ENCODE data around the gene ZNF84. TPM values are rescaled to one million over a fixed set of nuclear protein-coding genes. Genes with fewer than 3 reads are reported as not detected.
A peak's percentile ranks its signal among the peaks of the same experiment; 100 is the strongest.

ZNF84 gene
- total RNA-seq, 1 experiment from 2014 or later = 28.3 TPM

- TF ChIP-seq FOXP4 (CRISPR knock-in tag; IDR thresholded peaks at IDR 0.05) = no peak
- no peak for TF ChIP-seq ZNF396 (CRISPR knock-in tag; IDR thresholded peaks at IDR 0.05; ENCODE audit: borderline replicate concordance)
- no peak for TF ChIP-seq ZNF532 (CRISPR knock-in tag; IDR thresholded peaks at IDR 0.05; ENCODE audit: borderline replicate concordance)
- TF ChIP-seq HMGXB4 (CRISPR knock-in tag; IDR thresholded peaks at IDR 0.05) = peak; percentile 90; the same call in 1 of the 2 replicates
- TF ChIP-seq ZNF423 (CRISPR knock-in tag; IDR thresholded peaks at IDR 0.05) = no peak
- no peak for TF ChIP-seq MLX (CRISPR knock-in tag; IDR thresholded peaks at IDR 0.05)
- 0 out of 2 replicates have a peak, but pooled peaks have one; percentile 30 for TF ChIP-seq E2F1 (CRISPR knock-in tag; IDR thresholded peaks at IDR 0.05)
- peak; percentile 44; the same call in 1 of the 2 replicates for TF ChIP-seq NR1H2 (CRISPR knock-in tag; IDR thresholded peaks at IDR 0.05)
- TF ChIP-seq CBFB (CRISPR knock-in tag; IDR thresholded peaks at IDR 0.05; ENCODE audit: low read depth) = no peak
- TF ChIP-seq STAT6 (CRISPR knock-in tag; conservative IDR thresholded peaks at IDR 0.05; ENCODE audit: low read depth) = no peak
- TF ChIP-seq ZNF512 (CRISPR knock-in tag; IDR thresholded peaks at IDR 0.05; ENCODE audit: borderline replicate concordance) = no peak
- TF ChIP-seq SP1 (CRISPR knock-in tag; conservative IDR thresholded peaks at IDR 0.05) = peak; percentile 32; the same call in 1 of the 2 replicates
- peak; percentile 22; the same call in 1 of the 2 replicates for TF ChIP-seq JUN (CRISPR knock-in tag; IDR thresholded peaks at IDR 0.05)
- no peak for TF ChIP-seq ZNF281 (CRISPR knock-in tag; IDR thresholded peaks at IDR 0.05)
- TF ChIP-seq MYBL2 (CRISPR knock-in tag; IDR thresholded peaks at IDR 0.05) = peak; percentile 83
- TF ChIP-seq EMX1 (CRISPR knock-in tag; IDR thresholded peaks at IDR 0.05) = no peak
- TF ChIP-seq IRF1 (CRISPR knock-in tag; IDR thresholded peaks at IDR 0.05) = no peak
- no peak for TF ChIP-seq ZNF416 (CRISPR knock-in tag; IDR thresholded peaks at IDR 0.05)
- TF ChIP-seq ZNF317 (CRISPR knock-in tag; IDR thresholded peaks at IDR 0.05; ENCODE audit: borderline replicate concordance, low read depth) = no peak
Observed at GRCh38 chr12:133037207-133038005, at the start of gene ZNF84 (continued).

All from WTC11 (cell line).